ENCODE data around the gene SPP1. TPM values are rescaled to one million over a fixed set of nuclear protein-coding genes. Genes with fewer than 3 reads are reported as not detected.
A peak's percentile ranks its signal among the peaks of the same experiment; 100 is the strongest.
"Not testable (repeated sequence)": the region's sequence is repeated elsewhere in the genome, so short reads cannot be mapped to it uniquely, and the experiment has no call there.

Gene SPP1
- total RNA-seq, 2 donors from 2014 or later, result 0.21 to 7.3 TPM

GRCh38 chr4:88012647-88013046 lies 37.1 kb downstream of the SPP1 start:
- no peak for ATAC-seq (replicated peaks)
- H3K27ac Mint-ChIP-seq, result peak overlapping the region; percentile 26
- H3K4me3 Mint-ChIP-seq, result peak overlapping the region; percentile 4
- H3K27me3 Mint-ChIP-seq, result no peaks in the 10 kb centered on the region
- peaks cover 26% of the 10 kb centered on the region for H3K4me1 Mint-ChIP-seq
- H3K9me3 Mint-ChIP-seq, result no peaks in the 10 kb centered on the region
- H3K36me3 Mint-ChIP-seq (ENCODE audit: low read depth), result peaks cover 4% of the 10 kb centered on the region

DNA sequence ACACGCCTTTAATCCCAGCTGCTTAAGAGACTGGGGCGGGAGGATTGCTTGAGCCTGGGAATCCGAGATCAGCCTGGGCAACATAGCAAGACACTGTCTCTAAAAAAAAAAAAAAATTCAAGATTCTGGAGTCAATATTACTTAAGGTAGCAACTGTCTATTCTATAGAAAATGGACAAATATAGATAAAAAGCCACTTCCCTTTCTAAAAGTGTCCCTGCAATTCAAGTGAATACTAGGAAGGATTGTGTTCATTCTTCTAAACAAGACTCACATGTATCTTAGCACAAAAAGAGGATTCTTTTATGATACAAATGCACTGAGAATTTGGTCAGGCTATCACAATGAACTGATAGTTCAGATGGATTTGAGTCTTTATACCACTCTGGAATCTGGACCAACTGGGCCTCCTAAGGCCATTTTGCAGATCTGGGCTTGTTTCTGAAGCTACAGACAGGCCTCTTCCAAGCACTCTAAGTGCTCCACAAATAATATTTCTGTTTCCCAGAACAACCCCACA lies 38.9 kb downstream of the SPP1 start:
- no peaks in the 10 kb centered on the region for H3K27me3 Mint-ChIP-seq
- H3K36me3 Mint-ChIP-seq (ENCODE audit: low read depth), result peaks cover 9% of the 10 kb centered on the region
- no peaks in the 10 kb centered on the region for H3K9me3 Mint-ChIP-seq
- peaks cover 21% of the 10 kb centered on the region for H3K4me1 Mint-ChIP-seq
- no peak for ATAC-seq (replicated peaks)
- H3K27ac Mint-ChIP-seq, result no peak overlapping the region
- no peak overlapping the region for H3K4me3 Mint-ChIP-seq

- no peak overlapping the region for H3K4me3 Mint-ChIP-seq
- H3K9me3 Mint-ChIP-seq, result no peaks in the 10 kb centered on the region
- H3K4me1 Mint-ChIP-seq, result peaks cover 17% of the 10 kb centered on the region
- no peak overlapping the region for H3K27ac Mint-ChIP-seq
- peaks cover 17% of the 10 kb centered on the region for H3K36me3 Mint-ChIP-seq (ENCODE audit: low read depth)
- no peak for ATAC-seq (replicated peaks)
- no peaks in the 10 kb centered on the region for H3K27me3 Mint-ChIP-seq
Observed at GRCh38 chr4:88015659-88016295, 40.3 kb downstream of the SPP1 start.

DNA sequence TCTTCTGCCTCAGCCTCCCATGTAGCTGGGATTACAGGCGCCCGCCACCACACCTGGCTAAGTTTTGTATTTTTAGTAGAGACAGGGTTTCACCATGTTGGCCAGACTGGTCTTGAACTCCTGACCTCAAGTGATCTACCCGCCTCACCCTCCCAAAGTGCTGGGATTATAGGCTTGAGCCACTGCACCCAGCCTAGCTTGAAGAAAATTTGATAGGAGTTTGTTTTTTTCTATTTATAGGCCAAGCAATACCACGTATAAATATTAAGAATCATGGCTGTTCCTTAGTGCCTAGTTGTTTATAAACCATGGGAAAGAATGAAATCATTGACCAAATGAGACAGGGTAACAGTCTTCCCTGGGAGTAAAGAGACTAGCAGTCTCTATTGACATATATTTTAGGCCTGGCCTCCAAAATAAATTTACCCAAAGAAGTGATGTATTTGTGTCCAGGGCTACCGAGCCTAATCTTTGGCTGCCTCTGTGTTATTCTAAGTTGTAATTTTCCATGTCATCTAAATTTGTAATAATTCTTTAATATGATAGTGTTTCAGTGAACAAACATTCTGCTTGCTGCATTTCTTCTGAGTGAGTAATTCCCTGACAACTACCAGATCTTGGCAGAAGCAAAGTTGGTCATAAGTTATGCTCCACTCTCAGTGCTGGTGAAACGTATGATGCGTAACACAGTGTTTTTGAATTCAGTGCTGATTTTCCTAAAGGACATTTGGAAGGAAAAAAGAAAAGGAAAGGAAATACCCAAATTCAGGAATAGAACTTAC lies 42.2 kb downstream of the SPP1 start:
- H3K9me3 Mint-ChIP-seq, result no peaks in the 10 kb centered on the region
- ATAC-seq (replicated peaks), result no peak
- no peak overlapping the region for H3K27ac Mint-ChIP-seq
- no peak overlapping the region for H3K4me3 Mint-ChIP-seq
- no peaks in the 10 kb centered on the region for H3K27me3 Mint-ChIP-seq
- peaks cover 12% of the 10 kb centered on the region for H3K4me1 Mint-ChIP-seq
- peaks cover 36% of the 10 kb centered on the region for H3K36me3 Mint-ChIP-seq (ENCODE audit: low read depth)

- peaks cover 5% of the 10 kb centered on the region for H3K4me1 Mint-ChIP-seq
- no peaks in the 10 kb centered on the region for H3K27me3 Mint-ChIP-seq
- no peak overlapping the region for H3K4me3 Mint-ChIP-seq
- H3K27ac Mint-ChIP-seq, result no peak overlapping the region
- peaks cover 37% of the 10 kb centered on the region for H3K36me3 Mint-ChIP-seq (ENCODE audit: low read depth)
- H3K9me3 Mint-ChIP-seq, result no peaks in the 10 kb centered on the region
- no peak for ATAC-seq (replicated peaks)
Observed at GRCh38 chr4:88018466-88018865, 43.0 kb downstream of the SPP1 start.

GRCh38 chr4:88021824-88022223 lies 46.3 kb downstream of the SPP1 start:
- no peak for ATAC-seq (replicated peaks)
- peaks cover 8% of the 10 kb centered on the region for H3K4me1 Mint-ChIP-seq
- H3K27me3 Mint-ChIP-seq, result no peaks in the 10 kb centered on the region
- peak overlapping the region; percentile 20 for H3K27ac Mint-ChIP-seq
- H3K9me3 Mint-ChIP-seq, result peaks cover 8% of the 10 kb centered on the region
- H3K36me3 Mint-ChIP-seq (ENCODE audit: low read depth), result peaks cover 53% of the 10 kb centered on the region
- no peak overlapping the region for H3K4me3 Mint-ChIP-seq

DNA sequence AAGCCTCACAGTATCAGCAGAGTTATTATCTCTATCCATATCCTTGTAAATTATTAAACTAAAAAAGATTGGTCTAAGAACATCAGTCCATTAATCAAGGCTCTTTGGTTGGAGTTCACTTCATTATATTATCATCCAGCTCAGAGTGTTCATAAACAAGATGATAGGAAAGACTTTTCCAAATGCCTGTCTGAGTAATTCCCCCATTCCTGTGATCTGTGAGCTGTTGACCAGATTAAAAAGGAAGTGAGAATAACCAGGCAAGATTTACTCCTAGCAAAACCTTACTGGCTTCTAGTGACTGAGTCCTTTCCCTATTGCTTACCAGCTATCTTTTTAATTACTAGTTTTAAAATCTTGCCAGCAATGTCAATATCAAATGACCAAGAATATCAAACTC lies 46.8 kb downstream of the SPP1 start:
- H3K36me3 Mint-ChIP-seq (ENCODE audit: low read depth), result peaks cover 53% of the 10 kb centered on the region
- ATAC-seq (replicated peaks), result no peak
- peak overlapping the region; percentile 20 for H3K27ac Mint-ChIP-seq
- no peak overlapping the region for H3K4me3 Mint-ChIP-seq
- H3K4me1 Mint-ChIP-seq, result peaks cover 8% of the 10 kb centered on the region
- peaks cover 8% of the 10 kb centered on the region for H3K9me3 Mint-ChIP-seq
- no peaks in the 10 kb centered on the region for H3K27me3 Mint-ChIP-seq

DNA sequence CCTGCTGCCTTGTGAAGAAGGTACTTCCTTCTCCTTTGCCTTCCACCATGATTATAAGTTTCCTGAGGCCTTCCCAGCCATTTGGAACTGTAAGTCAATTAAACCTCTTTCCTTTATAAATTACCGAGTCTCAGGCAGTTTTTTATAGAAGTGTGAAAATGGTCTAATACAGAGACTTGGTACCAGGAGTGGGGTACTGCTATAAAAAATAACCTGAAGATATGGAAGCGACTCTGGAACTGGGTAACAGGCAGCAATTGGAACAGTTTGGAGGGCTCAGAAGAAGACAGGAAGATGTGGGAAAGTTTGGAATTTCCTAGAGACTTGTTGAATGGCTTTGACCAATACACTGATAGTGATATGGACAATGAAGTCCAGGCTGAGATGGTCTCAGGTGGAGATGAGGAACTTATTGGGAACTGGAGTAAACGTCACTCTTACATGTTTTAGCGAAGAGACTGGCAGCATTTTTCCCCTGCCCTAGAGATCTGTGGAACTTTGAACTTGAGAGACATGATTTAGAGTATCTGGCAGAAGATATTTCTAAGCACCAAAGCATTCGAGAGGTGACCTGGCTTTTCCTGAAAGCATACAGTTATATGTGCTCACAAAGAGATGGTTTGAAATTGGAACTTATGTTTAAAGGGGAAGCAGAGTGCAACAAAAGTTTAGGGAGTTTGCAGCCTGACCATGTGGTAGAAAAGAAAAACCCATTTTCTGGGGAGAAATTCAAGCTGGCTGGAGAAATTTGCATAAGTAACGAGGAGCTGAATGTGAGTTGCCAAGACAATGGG lies 50.6 kb downstream of the SPP1 start:
- not testable (repeated sequence) for H3K9me3 Mint-ChIP-seq; ATAC-seq (replicated peaks); H3K4me3 Mint-ChIP-seq; H3K27me3 Mint-ChIP-seq
- H3K36me3 Mint-ChIP-seq (ENCODE audit: low read depth), result peaks cover 62% of the 10 kb centered on the region
- H3K4me1 Mint-ChIP-seq, result peaks cover 27% of the 10 kb centered on the region
- peak overlapping the region; percentile 57 for H3K27ac Mint-ChIP-seq

- Mint-ChIP-seq H3K36me3 (ENCODE audit: low read depth) (peaks cover 45% of the 10 kb centered on the region), H3K9me3 (peaks cover 8% of the 10 kb centered on the region), H3K4me1 (peaks cover 27% of the 10 kb centered on the region), H3K27ac (peak overlapping the region; percentile 53), H3K27me3 (no peaks in the 10 kb centered on the region), H3K4me3 (peak overlapping the region; percentile 56)
- peak; percentile 87 for ATAC-seq (replicated peaks)
Observed at GRCh38 chr4:88027611-88028608, 52.4 kb downstream of the SPP1 start.

DNA sequence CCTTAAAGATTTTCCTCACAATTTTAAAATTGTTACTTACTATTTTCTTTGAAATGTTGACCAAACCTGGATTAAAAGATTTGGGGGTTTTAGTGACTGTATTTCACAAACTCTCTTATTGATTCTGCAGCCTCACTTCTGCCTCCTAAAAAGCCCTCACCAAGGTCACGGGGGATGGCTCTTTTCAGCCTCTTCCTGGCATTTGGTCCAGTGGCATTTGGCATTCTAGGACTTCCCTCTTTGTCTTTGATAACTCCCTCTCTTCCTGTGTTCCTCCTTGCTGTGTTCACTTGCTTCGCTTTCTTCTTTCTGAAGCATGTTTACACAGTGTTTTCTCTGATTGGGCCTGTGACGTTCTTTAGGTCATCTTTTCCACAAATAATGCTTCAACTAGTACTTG lies 53.4 kb downstream of the SPP1 start:
- Mint-ChIP-seq H3K4me1 (peaks cover 27% of the 10 kb centered on the region), H3K9me3 (peaks cover 8% of the 10 kb centered on the region), H3K36me3 (ENCODE audit: low read depth) (peaks cover 41% of the 10 kb centered on the region), H3K27me3 (no peaks in the 10 kb centered on the region), H3K27ac (peak overlapping the region; percentile 77), H3K4me3 (no peak overlapping the region)
- ATAC-seq (replicated peaks), result no peak

DNA sequence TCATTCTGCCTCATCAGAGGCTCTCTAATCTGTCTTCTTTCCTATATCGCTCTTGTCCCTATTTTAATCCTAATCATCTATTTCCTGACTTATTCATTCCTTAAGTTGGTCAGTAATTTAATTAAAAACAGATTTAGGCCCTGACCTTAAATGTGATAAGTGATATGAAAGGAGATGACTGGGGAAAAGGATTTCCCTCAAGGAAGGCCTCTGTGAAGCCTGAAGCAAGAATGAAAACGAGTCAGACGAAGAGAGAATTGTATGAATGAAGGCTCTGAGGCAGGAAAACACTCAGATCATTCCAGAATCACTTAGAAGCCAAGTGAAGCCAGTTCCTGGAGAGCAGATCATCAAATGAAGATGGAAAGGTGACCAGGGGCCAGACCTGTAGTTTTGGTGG lies 54.0 kb downstream of the SPP1 start:
- no peaks in the 10 kb centered on the region for H3K27me3 Mint-ChIP-seq
- peaks cover 27% of the 10 kb centered on the region for H3K4me1 Mint-ChIP-seq
- ATAC-seq (replicated peaks), result no peak
- H3K27ac Mint-ChIP-seq, result peak overlapping the region; percentile 77
- H3K9me3 Mint-ChIP-seq, result peaks cover 8% of the 10 kb centered on the region
- H3K36me3 Mint-ChIP-seq (ENCODE audit: low read depth), result peaks cover 38% of the 10 kb centered on the region
- H3K4me3 Mint-ChIP-seq, result no peak overlapping the region

DNA sequence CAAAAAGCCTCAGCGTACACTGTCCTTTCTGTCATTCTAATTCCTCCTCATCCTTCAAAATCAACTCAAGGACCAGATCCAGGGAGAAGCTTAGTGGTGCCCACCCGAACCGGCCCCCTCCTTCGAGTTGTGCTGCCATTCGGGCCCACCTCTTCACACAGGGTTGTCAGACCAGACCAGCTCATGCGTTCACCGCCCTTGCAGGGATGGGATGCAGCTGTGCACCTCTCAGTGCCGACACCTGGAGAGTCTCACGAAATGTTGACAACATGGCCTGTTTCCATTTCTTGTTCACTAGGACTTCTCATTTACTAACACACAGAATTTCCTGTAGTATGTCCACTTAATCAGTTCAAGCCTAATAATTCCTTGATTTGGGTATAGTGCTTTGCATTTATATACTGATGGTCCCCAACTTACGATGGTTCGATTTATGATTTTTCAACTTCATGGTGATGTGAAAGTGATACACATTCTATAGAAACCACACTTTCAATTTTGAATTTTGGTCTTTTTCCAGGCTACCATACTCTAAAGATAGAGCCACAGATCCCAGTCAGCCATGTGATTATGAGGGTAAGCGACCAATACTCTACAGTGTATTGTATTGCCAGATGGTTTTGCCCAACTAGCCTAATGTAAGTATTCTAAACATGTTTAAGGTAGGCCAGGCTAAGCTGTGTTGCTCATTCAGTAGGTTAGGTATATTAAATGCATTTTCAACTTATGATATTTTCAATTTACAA lies 55.2 kb downstream of the SPP1 start:
- H3K4me3 Mint-ChIP-seq, result no peak overlapping the region
- H3K36me3 Mint-ChIP-seq (ENCODE audit: low read depth), result peaks cover 40% of the 10 kb centered on the region
- H3K4me1 Mint-ChIP-seq, result peaks cover 32% of the 10 kb centered on the region
- peaks cover 7% of the 10 kb centered on the region for H3K9me3 Mint-ChIP-seq
- no peaks in the 10 kb centered on the region for H3K27me3 Mint-ChIP-seq
- H3K27ac Mint-ChIP-seq, result no peak overlapping the region
- ATAC-seq (replicated peaks), result no peak
